Loucy (cell line): ENCODE measurements around the gene LILRA5.

Source experiments
- H2AFZ ChIP-seq: fragments of 200-600 bp; sonication (generic); 2 replicates; pipeline ENCODE4 v1.6.0; 2016; ENCODE audit warnings: antibody characterized with exemption, mild to moderate bottlenecking, low read length, moderate library complexity
- H3F3A ChIP-seq: fragments of 200-600 bp; 2 replicates; pipeline ENCODE4 v1.6.0; 2016; ENCODE audit warnings: antibody characterized with exemption, low read depth, mild to moderate bottlenecking
- H3K27me3 ChIP-seq: fragments of 200-600 bp; sonication (generic); 2 replicates; pipeline ENCODE4 v1.6.1; 2014; ENCODE audit warnings: low read length, mild to moderate bottlenecking; ENCODE audit not compliant: insufficient read depth, poor library complexity, severe bottlenecking
- H3K36me3 ChIP-seq: fragments of 200-600 bp; sonication (generic); 2 replicates; pipeline ENCODE4 v1.6.1; 2016; ENCODE audit warnings: low read length; ENCODE audit not compliant: insufficient read depth
- H3K4me1 ChIP-seq: fragments of 200-600 bp; sonication (generic); 2 replicates; pipeline ENCODE4 v1.5.1; 2014; ENCODE audit warnings: low read length, mild to moderate bottlenecking; ENCODE audit not compliant: insufficient read depth, poor library complexity, severe bottlenecking
- H3K4me2 ChIP-seq: fragments of 200-600 bp; sonication (generic); 2 replicates; pipeline ENCODE4 v1.6.0; 2014; ENCODE audit warnings: antibody characterized with exemption, low read length, low read depth, mild to moderate bottlenecking; ENCODE audit not compliant: poor library complexity, severe bottlenecking
- H3K4me3 ChIP-seq: fragments of 200-600 bp; sonication (generic); 2 replicates; pipeline ENCODE4 v1.5.1; 2014; ENCODE audit warnings: low read length, mild to moderate bottlenecking, mixed read lengths; ENCODE audit not compliant: poor library complexity, severe bottlenecking
- H3K79me2 ChIP-seq: fragments of 200-600 bp; sonication (generic); 2 replicates; pipeline ENCODE4 v1.6.1; 2014; ENCODE audit warnings: low read length; ENCODE audit not compliant: insufficient read depth
- H3K9ac ChIP-seq: fragments of 200-600 bp; sonication (generic); 2 replicates; pipeline ENCODE4 v1.6.0; 2014; ENCODE audit warnings: mild to moderate bottlenecking, low read depth, low read length, moderate library complexity; ENCODE audit not compliant: poor library complexity, severe bottlenecking
- H3K9me2 ChIP-seq: fragments of 200-600 bp; sonication (generic); replicated peaks from 2 replicates; pipeline ENCODE4 v1.6.1; 2016; ENCODE audit warnings: low read depth, low read length, mixed read lengths
- H3K9me3 ChIP-seq: fragments of 200-600 bp; sonication (generic); 2 replicates; pipeline ENCODE4 v1.6.1; 2014; ENCODE audit warnings: mild to moderate bottlenecking, antibody characterized with exemption, low read length, low read depth; ENCODE audit not compliant: insufficient read depth
- H4K20me1 ChIP-seq: fragments of 200-600 bp; sonication (generic); 2 replicates; pipeline ENCODE4 v1.6.0; 2014; ENCODE audit warnings: antibody characterized with exemption, low read length, mild to moderate bottlenecking; ENCODE audit not compliant: insufficient read depth, poor library complexity, severe bottlenecking
- CTCF ChIP-seq: fragments of 200-600 bp; sonication (generic); conservative IDR thresholded peaks from 2 replicates; pipeline ENCODE4 v1.5.1; 2014; ENCODE audit warnings: mild to moderate bottlenecking, antibody characterized with exemption, low read length
- EZH2phosphoT487 ChIP-seq: fragments of 200-600 bp; IDR thresholded peaks from 2 replicates; pipeline ENCODE4 v1.6.1; 2018; ENCODE audit warnings: antibody characterized with exemption, mild to moderate bottlenecking, moderate library complexity, borderline replicate concordance

The LILRA5 gene

GRCh38 chr19:54339646-54340358, 26.8 kb upstream of the LILRA5 start:
- Histone ChIP-seq H3K4me3 (no peak overlapping the region), H3F3A (no peaks in the 10 kb centered on the region), H3K9ac (no peak overlapping the region), H3K79me2 (no peaks in the 10 kb centered on the region), H4K20me1 (no peaks in the 10 kb centered on the region), H3K4me1 (no peaks in the 10 kb centered on the region), H3K4me2 (no peak overlapping the region), H3K9me2 (no peaks in the 10 kb centered on the region), H3K27me3 (no peaks in the 10 kb centered on the region), H3K36me3 (no peaks in the 10 kb centered on the region), H2AFZ (no peak overlapping the region; the same call in 1 of the 2 replicates), H3K9me3 (no peaks in the 10 kb centered on the region)
- TF ChIP-seq CTCF (no peak), EZH2phosphoT487 (no peak)

- H3K9me2 ChIP-seq, result no peaks in the 10 kb centered on the region
- no peak overlapping the region for H3K4me2 ChIP-seq
- H3K4me1 ChIP-seq, result no peaks in the 10 kb centered on the region
- TF ChIP-seq EZH2phosphoT487, result no peak
- TF ChIP-seq CTCF, result no peak
- H3K36me3 ChIP-seq, result no peaks in the 10 kb centered on the region
- no peaks in the 10 kb centered on the region for H3K27me3 ChIP-seq
- H3K79me2 ChIP-seq, result no peaks in the 10 kb centered on the region
- H3F3A ChIP-seq, result no peaks in the 10 kb centered on the region
- H3K4me3 ChIP-seq, result no peak overlapping the region
- H3K9me3 ChIP-seq, result no peaks in the 10 kb centered on the region
- no peaks in the 10 kb centered on the region for H4K20me1 ChIP-seq
- no peak overlapping the region for H2AFZ ChIP-seq
- H3K9ac ChIP-seq, result no peak overlapping the region
Observed at GRCh38 chr19:54338521-54338920, 25.6 kb upstream of the LILRA5 start.

- H3K27me3 ChIP-seq, result no peaks in the 10 kb centered on the region
Observed at GRCh38 chr19:54337858-54338230, 24.9 kb upstream of the LILRA5 start.

More at GRCh38 chr19:54337858-54338230, 24.9 kb upstream of the LILRA5 start:
- H3K79me2 ChIP-seq, result no peaks in the 10 kb centered on the region
- no peak overlapping the region for H3K9ac ChIP-seq
- no peak overlapping the region for H3K4me2 ChIP-seq
- H3K4me3 ChIP-seq, result no peak overlapping the region
- no peak overlapping the region for H2AFZ ChIP-seq
- no peaks in the 10 kb centered on the region for H4K20me1 ChIP-seq
- H3K9me3 ChIP-seq, result no peaks in the 10 kb centered on the region
- no peaks in the 10 kb centered on the region for H3F3A ChIP-seq
- no peaks in the 10 kb centered on the region for H3K9me2 ChIP-seq
- no peaks in the 10 kb centered on the region for H3K4me1 ChIP-seq
- no peaks in the 10 kb centered on the region for H3K36me3 ChIP-seq
- TF ChIP-seq EZH2phosphoT487, result no peak
- TF ChIP-seq CTCF, result no peak
